Progenitor cell of endocrine pancreas (in vitro differentiated cells): ENCODE data around the gene FBXW2. TPM values are rescaled to one million over a fixed set of nuclear protein-coding genes. Genes with fewer than 3 reads are reported as not detected.
"Not testable (repeated sequence)": the region's sequence is repeated elsewhere in the genome, so short reads cannot be mapped to it uniquely, and the experiment has no call there.

ENCODE experiments used
- DNase-seq: peaks from one replicate; pipeline ENCODE4 v3.0.0; 2021; ENCODE audit warnings: low spot score; ENCODE audit not compliant: unreplicated experiment
- H3K27ac Mint-ChIP-seq: 2 replicates; pipeline ENCODE4 v1.8.0; 2021; ENCODE audit warnings: mild to moderate bottlenecking, moderate library complexity, mixed read lengths
- H3K27me3 Mint-ChIP-seq: 2 replicates; pipeline ENCODE4 v1.8.0; 2021; ENCODE audit warnings: mixed read lengths
- H3K36me3 Mint-ChIP-seq: 2 replicates; pipeline ENCODE4 v1.8.0; 2022; ENCODE audit warnings: mixed read lengths; ENCODE audit not compliant: insufficient read depth
- H3K4me1 Mint-ChIP-seq: 2 replicates; pipeline ENCODE4 v1.8.0; 2021; ENCODE audit warnings: low read depth, mixed read lengths
- H3K4me3 Mint-ChIP-seq: 2 replicates; pipeline ENCODE4 v1.8.0; 2021; ENCODE audit warnings: low read depth, mild to moderate bottlenecking, moderate library complexity, mixed read lengths
- H3K9me3 Mint-ChIP-seq: 2 replicates; pipeline ENCODE4 v1.8.0; 2021; ENCODE audit warnings: low read depth, mixed read lengths
- total RNA-seq: library from RNA; stranded (reverse); gene quantifications from 2 replicates; pipeline ENCODE4 v1.2.1, GENCODE V29; 2021
- TF ChIP-seq, protein P1 (sequence below): fragments of 200-600 bp; sonication (generic); IDR thresholded peaks from one replicate; pipeline ENCODE4 v1.5.0; 2021; ENCODE audit warnings: antibody characterized with exemption, mild to moderate bottlenecking; ENCODE audit not compliant: unreplicated experiment

Gene FBXW2
- total RNA-seq, 1 donor from 2014 or later, result 66.0 TPM

DNA sequence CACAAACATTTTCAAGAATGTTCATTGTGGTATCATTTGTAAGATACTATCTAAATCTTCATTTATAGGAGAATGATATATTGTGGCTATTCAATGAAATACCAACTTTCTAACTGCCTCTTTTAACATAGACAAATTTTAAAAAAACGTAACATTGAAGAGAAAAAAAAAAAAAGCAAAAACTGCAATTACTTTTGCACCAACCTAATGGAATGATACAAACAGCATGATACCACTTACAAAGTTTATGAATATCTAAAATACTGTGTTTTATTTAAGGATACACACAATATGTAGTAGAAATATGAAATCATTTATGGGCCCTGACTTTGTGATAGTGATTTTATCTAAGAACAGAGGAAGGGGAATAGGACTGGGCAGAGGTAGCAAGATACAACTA lies 25.4 kb upstream of the FBXW2 start:
- Mint-ChIP-seq H3K36me3 (peaks cover 33% of the 10 kb centered on the region), H3K27ac (no peak overlapping the region), H3K27me3 (no peaks in the 10 kb centered on the region), H3K9me3 (no peaks in the 10 kb centered on the region), H3K4me3 (no peak overlapping the region), H3K4me1 (no peaks in the 10 kb centered on the region)
- TF ChIP-seq, protein P1, sequence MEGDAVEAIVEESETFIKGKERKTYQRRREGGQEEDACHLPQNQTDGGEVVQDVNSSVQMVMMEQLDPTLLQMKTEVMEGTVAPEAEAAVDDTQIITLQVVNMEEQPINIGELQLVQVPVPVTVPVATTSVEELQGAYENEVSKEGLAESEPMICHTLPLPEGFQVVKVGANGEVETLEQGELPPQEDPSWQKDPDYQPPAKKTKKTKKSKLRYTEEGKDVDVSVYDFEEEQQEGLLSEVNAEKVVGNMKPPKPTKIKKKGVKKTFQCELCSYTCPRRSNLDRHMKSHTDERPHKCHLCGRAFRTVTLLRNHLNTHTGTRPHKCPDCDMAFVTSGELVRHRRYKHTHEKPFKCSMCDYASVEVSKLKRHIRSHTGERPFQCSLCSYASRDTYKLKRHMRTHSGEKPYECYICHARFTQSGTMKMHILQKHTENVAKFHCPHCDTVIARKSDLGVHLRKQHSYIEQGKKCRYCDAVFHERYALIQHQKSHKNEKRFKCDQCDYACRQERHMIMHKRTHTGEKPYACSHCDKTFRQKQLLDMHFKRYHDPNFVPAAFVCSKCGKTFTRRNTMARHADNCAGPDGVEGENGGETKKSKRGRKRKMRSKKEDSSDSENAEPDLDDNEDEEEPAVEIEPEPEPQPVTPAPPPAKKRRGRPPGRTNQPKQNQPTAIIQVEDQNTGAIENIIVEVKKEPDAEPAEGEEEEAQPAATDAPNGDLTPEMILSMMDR, result no peak
- DNase-seq, result no peak

GRCh38 chr9:120815075-120815474 lies 21.9 kb upstream of the FBXW2 start:
- no peaks in the 10 kb centered on the region for H3K27me3 Mint-ChIP-seq
- no peaks in the 10 kb centered on the region for H3K4me1 Mint-ChIP-seq
- TF ChIP-seq, protein P1, result no peak
- DNase-seq, result no peak
- H3K36me3 Mint-ChIP-seq, result peaks cover 18% of the 10 kb centered on the region
- no peak overlapping the region for H3K4me3 Mint-ChIP-seq
- H3K27ac Mint-ChIP-seq, result no peak overlapping the region
- no peaks in the 10 kb centered on the region for H3K9me3 Mint-ChIP-seq

DNA sequence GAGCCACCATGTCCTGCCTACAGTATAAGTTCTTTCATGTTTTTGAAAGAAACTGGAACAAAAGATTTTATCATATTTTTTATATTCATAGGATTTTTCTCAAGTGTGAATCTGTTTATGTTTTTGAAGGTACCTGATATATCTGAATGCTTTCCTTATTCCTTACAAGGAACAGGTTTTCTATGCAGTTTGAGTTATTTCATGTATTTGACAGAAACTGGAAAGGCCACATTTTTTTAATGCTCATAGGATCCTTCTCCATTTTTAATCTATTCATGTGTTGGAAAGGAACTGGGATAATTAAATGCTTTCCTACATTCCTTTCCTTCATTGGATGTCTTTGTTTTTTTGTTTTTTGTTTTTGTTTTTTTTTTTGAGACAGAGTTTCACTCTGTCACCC lies 15.7 kb upstream of the FBXW2 start:
- Mint-ChIP-seq H3K36me3 (peaks cover 14% of the 10 kb centered on the region), H3K27ac (no peak overlapping the region), H3K9me3 (peaks cover 35% of the 10 kb centered on the region), H3K4me1 (no peaks in the 10 kb centered on the region), H3K4me3 (no peak overlapping the region), H3K27me3 (no peaks in the 10 kb centered on the region)
- TF ChIP-seq, protein P1, result no peak
- no peak for DNase-seq

GRCh38 chr9:120807607-120808379 lies 14.6 kb upstream of the FBXW2 start:
- Mint-ChIP-seq H3K27me3 (no peaks in the 10 kb centered on the region), H3K4me1 (no peaks in the 10 kb centered on the region), H3K4me3 (no peak overlapping the region), H3K27ac (no peak overlapping the region), H3K36me3 (peaks cover 14% of the 10 kb centered on the region), H3K9me3 (peaks cover 37% of the 10 kb centered on the region)
- no peak for DNase-seq
- TF ChIP-seq, protein P1, result no peak

DNA sequence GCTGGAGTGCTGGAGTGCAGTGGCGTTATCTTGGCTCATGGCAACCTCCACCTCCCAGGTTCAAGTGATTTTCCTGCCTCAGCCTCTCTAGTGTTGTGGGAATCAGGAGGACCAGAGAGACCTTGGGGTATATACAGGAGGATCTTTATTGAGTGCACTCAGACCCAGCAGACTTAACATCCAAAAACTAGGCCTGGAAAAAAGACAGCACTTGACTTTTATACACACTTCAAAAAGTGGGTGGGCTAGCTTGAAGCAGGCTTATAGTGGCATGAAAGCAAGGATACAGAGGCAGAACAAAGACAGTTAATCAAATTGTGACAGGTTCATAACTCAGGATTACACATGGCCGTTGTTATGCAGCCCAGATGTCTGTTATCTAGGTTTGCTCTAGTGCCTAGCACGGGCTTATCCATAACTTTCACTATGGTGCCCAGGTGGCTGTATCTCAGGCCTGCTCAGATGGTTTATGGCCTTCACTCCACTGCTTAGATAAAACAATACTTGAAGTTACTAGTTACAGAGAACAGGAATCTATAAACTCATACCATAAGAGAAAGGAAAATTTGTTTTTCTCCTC lies 11.7 kb upstream of the FBXW2 start:
- H3K4me3 Mint-ChIP-seq, H3K27me3 Mint-ChIP-seq, DNase-seq, H3K27ac Mint-ChIP-seq, H3K4me1 Mint-ChIP-seq: not testable (repeated sequence)
- Mint-ChIP-seq H3K36me3 (peaks cover 16% of the 10 kb centered on the region), H3K9me3 (peaks cover 40% of the 10 kb centered on the region)

GRCh38 chr9:120801441-120801840 lies 8.2 kb upstream of the FBXW2 start:
- no peak overlapping the region for H3K27ac Mint-ChIP-seq
- peaks cover 19% of the 10 kb centered on the region for H3K9me3 Mint-ChIP-seq
- no peak overlapping the region for H3K4me3 Mint-ChIP-seq
- no peaks in the 10 kb centered on the region for H3K27me3 Mint-ChIP-seq
- no peak for DNase-seq
- peaks cover 10% of the 10 kb centered on the region for H3K36me3 Mint-ChIP-seq
- TF ChIP-seq, protein P1, result no peak
- H3K4me1 Mint-ChIP-seq, result peaks cover 3% of the 10 kb centered on the region
